ENCODE measurements around the gene WHAMM.
"Not testable (repeated sequence)": the region's sequence is repeated elsewhere in the genome, so short reads cannot be mapped to it uniquely, and the experiment has no call there.

Gene WHAMM, protein sequence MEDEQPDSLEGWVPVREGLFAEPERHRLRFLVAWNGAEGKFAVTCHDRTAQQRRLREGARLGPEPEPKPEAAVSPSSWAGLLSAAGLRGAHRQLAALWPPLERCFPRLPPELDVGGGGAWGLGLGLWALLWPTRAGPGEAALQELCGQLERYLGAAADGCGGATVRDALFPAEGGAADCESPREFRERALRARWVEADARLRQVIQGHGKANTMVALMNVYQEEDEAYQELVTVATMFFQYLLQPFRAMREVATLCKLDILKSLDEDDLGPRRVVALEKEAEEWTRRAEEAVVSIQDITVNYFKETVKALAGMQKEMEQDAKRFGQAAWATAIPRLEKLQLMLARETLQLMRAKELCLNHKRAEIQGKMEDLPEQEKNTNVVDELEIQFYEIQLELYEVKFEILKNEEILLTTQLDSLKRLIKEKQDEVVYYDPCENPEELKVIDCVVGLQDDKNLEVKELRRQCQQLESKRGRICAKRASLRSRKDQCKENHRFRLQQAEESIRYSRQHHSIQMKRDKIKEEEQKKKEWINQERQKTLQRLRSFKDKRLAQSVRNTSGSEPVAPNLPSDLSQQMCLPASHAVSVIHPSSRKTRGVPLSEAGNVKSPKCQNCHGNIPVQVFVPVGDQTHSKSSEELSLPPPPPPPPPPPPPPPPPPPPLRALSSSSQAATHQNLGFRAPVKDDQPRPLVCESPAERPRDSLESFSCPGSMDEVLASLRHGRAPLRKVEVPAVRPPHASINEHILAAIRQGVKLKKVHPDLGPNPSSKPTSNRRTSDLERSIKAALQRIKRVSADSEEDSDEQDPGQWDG

DNA sequence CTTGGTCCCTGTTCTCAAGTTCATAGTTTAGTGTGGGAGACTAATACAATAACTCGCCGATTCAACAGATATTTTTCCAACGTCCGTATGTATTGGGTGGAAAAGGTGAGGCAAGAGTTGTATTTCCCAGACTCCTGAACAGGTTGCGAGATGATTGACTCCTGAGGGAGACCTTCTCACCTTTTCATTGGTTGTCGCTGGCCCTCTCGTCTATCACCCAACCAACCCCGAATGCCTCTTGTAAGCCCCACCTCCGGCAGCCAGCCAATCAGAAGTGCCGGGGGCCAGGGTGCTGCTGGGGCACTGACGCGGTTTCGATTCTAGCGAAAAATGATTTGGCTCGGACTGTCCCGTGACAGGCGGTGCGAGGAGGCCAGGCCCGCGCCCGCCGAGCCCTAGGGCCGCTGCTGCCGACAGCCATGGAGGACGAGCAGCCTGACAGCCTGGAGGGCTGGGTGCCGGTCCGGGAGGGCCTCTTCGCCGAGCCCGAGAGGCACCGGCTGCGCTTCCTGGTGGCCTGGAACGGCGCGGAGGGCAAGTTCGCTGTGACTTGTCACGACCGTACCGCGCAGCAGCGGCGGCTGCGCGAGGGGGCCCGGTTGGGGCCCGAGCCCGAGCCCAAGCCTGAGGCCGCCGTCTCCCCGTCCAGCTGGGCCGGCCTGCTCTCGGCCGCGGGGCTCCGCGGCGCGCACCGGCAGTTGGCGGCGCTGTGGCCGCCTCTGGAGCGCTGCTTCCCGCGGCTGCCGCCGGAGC lies at the start of gene WHAMM:
WHAMM (plus strand) TSS at position 321 of the 753 bp plus-strand sequence; CDS start at position 420, 99 bp downstream.
- DNase-seq = peak; percentile 97

DNA sequence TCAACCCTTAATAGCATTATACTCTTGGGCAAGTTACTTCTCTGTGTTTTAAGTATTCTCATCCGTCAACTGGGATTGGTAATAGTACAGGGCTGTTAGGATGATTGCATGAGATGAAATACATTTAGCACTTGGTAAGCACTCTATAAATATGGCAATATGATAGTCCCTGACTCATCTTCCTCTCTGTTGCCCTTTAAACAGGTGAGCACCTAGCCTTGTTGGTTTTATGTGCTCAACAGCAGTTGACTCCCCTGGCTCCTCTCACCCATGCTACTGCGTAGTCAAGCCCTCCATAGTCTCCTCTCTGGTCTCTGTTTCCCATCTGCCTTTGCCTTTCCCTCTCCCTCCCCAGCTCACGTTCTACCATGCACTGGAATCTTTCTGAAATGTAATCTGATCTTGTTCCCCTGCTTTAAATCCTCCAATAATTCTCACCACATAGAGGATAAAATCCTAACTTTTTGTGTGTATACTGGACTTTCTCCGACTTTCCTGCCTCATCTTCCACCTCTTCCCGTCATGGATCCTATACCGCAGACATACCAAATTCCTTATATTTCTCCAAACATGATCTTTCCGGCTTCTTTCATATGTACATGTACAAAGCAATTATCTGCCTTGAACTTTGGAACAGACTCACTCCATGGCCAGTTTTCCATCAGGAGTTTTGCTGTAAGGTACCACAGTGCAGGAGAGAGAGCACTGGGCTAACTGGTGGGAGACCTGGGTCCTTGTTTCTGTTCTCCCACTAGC lies 45.9 kb upstream of the WHAMM start:
- DNase-seq = no peak

DNA sequence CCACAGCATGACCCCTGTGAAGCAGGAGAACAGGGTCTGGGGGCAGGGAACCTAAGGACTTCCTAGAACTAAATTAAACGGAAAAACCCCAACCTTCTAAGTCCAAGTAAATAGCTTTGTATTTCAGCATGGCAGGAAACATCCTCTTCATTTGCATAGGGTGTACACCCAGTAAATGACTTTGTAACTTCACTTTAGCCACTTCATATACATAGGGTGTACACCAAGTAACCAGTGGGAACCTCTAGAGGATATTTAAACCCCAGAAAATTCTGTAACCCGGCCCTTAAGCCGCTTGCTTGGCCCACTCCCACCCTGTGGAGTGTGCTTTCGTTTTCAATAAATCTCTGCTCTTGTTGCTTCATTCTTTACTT lies 45.3 kb upstream of the WHAMM start:
- DNase-seq = no peak

DNA sequence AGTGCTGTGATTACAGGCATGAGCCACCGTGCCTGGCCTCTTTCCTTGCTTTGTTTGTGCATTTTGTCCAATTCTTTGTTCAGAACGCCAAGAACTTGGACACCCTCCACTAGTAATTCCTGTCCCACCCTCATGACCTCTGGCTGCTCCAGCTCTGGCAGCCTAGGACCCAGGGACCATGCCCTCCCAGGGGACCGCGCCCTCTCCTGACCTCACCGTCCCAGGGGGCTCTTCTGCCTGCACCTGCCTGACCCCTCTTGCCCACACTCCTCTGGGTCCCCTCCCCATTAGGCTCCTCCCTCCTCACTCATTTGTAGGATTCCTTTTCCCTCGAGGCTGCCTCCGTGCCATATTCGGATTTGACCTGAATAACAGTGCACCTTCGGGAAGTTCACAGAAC lies 44.7 kb upstream of the WHAMM start:
- no peak for DNase-seq

DNA sequence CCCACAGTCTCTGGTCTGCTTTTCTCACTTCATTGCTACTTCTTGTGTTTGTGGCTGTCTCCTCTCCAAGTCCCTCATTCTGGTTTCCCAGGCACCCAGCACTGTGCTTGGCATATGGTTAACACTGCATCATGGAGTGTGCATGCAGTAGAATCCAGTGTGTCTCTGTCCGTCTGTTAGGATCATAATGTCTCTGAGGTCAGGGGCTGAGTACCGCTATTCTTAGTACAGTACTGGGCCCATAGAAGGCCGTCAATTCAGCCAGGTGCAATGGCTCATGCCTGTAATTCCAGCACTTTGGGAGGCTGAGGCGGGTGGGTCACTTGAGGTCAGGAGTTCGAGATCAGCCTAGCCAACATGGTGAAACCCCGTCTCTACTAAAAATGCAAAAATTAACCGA lies 43.2 kb upstream of the WHAMM start:
- DNase-seq = not testable (repeated sequence)

DNA sequence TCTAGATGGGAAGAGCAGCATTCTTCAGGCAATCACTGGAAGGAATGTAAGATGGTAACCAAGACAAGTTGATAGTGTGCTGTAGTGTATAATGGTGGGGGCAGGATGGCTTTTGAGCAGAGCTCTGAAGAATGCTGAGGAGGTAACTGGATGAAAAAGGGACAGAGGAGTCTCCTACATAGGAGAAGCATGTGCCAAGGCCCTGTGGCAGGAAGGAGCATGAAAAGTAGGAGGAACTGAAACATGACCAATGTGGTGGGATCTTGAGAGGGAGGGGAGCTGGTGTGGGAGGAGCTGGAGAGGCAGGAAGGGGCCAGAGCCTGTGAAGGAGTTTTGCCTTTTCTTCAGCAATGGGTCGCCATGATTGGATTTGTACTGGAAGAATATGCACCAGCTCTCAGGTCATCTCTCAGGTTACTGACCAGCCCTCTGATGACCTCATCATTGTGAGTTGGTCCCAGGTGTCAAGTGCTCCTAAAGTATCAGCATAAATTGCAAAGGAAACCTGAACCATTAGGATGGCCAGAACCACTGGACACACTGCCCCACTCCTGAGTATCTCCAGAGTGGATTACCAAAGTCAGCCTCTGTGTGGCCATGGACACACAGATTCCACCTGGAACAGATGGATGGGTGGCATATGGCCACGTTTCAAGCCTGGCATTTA lies 42.1 kb upstream of the WHAMM start:
- DNase-seq = no peak

DNA sequence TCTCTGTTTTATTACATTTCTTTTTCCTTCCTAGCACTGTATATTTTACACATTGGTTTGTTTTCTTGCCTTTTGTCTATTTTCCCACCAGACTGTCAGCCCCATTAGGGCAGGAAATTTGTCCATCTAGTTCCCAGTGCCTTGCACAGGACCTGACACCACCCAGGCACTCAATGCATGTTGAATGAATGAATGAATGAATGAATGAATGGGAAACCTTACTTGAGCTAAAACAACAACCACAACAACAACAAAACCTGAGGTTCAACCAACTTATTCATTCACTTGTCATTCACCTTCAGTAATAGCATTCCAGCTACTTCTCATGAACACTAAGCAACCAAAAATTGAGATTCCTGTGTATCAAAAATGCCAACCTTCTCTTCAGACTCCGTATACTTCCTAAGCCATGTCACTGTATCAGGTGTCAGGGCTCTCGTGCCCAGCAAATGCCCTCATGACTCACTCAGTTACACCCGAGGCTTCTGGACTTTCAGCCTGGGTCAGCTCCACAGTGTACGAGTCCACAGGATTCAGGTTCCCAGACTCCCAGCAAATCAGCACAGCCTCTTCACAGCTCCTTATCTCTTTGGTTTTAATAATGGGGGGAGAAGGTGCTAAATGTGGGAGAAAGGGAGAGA lies 40.9 kb upstream of the WHAMM start:
- no peak for DNase-seq

DNA sequence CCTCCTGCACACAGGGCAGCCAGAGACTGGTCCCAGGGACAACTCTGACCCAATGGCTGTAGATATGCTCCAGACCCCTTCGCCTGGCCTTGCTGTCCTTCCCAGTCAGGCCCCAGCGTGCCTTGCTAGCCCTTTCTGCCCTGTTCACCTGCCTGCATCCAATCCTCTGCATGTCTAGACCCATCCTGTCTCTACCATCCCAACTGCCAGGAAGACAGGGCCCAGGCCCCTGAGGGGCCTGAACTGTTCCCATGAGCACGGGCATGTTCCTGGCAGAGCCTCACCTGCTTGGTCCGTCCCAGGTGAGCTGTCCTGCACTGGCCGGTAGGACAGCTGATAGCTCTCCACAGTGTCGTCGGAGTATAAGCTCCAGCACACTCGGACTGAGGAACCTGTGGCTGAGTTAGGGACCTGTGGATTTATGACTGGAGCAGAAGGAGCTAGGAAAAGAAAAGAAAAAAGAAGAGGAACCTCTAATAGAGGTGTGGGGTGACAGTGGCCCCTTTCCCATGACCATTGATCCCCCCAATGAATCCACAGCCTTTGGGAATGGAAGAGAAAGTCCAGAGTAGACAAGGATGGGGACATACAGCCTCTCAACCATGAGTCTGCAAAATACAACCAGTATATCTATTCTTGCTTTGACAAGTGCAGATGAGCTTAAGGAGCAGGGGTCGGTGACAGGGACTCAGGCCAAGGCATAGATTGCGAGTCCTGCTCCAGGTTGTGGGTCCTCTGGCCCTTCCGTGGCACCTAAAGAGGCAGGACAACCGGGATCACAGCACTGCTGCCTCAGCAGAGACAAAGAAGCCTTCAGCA lies 37.4 kb upstream of the WHAMM start:
- no peak for DNase-seq

DNA sequence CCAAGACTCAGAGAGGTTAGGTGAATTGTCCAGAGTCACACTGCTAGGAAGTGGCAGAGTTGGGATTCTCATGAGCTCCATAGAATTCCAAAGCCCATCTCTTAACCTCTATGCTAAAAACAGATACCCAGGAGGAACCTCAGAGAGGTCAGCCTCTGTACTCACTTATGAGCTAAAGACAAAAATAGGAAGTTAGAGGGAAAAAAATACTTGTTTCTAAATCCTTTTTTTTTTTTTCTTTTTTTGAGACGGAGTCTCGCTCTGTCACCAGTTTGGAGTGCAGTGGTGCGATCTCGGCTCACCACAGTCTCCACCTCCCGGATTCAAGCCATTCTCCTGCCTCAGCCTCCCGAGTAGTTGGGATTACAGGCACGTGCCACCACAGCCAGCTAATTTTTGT lies 34.9 kb upstream of the WHAMM start:
- no peak for DNase-seq

DNA sequence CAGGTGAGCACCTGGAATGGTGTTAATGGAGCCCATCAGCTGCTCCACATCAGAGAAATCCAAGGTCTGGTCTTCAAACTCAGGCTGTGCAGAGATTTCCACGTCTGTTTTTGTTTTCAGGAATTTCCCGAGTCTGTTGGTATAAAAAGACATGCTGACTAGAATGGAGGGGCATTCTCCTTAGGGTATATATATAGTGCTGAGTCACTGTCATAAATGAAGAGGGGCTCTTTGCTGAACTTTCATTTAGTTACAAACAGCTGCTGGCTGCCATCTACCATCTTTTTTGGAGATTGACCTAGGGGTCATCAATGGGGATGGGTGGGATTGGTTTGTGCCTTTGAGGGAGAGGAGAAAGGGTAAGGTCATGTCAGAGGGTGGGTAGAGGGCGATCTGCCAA lies 30.7 kb upstream of the WHAMM start:
- no peak for DNase-seq

DNA sequence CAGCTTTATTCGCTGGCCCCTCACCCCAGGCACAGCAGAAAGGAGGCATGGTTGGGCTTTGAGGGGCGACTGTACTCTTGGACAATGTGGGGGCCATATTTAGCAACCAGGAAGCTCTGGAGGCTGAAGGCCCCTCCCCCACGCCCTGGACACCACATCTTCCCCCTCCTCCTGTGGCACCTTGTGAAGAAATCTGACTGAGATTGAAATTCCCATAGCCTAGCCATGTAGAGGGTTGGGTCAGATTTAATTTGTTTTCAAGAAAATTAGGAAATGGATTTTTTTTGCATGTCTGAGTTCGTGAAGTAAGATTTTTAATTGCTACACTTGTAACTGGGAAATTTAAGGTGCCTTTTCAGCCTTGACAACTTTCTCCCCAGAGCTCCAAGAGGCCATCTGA lies 28.1 kb upstream of the WHAMM start:
- no peak for DNase-seq

DNA sequence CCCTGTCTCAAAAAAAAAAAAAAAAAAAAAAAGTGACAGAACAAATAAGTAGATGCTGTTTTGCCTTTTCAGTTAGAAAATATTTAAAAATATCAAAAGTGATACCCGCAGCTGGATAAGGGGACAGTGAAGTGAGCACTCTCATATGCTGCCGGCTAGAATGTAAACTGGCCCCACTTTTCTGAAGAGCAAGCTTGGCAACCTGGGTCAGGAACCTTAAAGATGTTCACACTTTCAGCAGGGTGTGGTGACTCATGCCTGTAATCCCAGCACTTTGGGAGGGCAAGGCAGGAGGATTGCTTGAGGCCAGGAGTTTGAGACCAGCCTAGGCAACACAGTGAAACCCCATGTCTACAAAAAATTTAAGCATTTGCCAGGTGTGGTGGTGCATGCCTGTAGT lies 20.9 kb upstream of the WHAMM start:
- no peak for DNase-seq

DNA sequence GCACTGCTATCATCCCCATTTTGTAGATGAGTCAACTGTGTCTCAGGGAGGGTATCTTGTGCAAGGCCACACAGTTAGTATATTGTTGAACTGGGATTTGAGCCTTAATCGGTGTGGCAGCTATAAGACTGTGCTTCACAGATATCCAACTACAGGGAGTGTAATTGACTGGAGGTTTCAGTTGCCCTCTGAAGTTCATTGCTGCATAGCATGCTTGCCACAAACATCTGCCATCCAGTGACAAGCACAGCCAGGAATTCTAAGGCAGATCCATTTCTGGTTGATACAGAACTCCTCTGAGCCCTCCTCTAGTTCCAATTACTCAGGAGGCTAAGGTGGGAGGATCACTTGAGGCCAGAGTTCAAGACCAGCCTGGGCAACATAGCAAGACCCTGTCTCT lies 19.9 kb upstream of the WHAMM start:
- no peak for DNase-seq

DNA sequence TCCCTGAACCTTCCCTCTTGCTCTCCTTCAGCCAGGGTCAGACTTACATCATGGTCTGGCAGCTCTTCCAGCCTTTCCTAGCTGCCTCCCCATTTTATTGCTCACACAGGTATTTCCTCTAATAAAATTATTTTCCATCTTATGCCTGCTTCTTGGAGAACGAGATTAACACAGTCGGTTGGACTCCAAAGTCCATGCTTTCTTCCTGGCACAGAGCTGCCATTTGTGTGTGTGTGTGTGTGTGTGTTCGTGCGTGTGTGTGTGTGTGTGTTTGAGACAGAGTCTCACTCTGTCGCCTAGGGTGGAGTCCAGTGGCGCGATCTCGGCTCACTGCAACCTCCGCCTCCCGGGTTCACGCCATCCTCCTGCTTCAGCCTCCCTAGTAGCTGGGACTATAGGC lies 19.1 kb upstream of the WHAMM start:
- no peak for DNase-seq

DNA sequence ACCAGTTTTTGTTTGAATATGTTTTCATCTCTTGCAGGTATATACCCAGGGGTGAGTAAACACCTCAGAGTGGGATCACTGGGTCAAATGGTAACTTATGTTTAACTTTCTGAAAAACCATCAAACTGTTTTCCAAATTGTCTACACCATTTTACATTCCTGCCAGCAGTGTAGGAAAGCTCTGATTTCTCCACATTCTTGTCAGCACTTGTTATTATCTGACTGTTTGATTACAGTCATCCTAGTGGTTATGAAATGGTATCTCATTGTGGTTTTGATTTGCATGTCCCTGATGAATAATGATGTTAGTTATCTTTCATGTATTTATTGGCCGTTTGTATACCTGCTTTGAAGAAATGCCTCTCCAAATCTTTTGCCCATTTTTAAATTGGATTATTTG lies 17.4 kb upstream of the WHAMM start:
- no peak for DNase-seq

DNA sequence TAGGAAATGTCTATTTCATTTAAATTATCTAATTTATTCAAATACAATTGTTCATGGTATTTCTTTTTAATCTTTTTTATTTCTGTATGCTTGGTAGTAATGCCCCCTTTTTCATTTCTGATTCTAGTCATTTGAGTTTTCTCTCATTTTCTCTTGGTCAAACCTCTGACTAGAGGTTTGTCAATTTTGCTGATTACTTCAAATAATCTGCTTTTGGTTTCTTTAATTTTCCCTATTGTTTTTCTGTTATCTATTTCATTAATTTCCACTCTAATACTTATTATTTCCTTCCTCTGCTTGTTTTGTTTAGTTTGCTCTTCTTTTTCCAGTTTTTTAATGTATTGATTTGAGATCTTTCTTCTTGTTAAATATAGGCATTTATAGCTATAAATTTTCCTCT lies 15.7 kb upstream of the WHAMM start:
- no peak for DNase-seq

DNA sequence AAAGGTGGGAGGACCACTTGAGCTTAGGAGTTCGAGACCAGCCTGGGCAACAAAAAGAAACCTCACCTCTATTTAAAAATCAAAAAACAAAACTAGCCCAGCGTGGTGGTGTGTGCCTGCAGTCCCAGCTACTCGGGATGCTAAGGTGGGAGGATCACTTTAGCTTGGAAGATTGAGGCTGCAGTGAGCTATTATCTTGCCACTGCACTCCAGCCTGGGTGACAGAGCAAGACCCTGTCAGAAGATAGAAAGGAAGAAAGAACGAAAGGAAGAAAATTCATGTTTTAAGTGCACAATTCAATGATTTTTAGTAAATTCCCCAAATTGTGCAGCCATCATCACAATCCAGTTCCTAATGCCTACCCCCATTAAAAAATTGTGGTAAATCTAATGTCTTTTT lies 11.3 kb upstream of the WHAMM start:
- DNase-seq = no peak

DNA sequence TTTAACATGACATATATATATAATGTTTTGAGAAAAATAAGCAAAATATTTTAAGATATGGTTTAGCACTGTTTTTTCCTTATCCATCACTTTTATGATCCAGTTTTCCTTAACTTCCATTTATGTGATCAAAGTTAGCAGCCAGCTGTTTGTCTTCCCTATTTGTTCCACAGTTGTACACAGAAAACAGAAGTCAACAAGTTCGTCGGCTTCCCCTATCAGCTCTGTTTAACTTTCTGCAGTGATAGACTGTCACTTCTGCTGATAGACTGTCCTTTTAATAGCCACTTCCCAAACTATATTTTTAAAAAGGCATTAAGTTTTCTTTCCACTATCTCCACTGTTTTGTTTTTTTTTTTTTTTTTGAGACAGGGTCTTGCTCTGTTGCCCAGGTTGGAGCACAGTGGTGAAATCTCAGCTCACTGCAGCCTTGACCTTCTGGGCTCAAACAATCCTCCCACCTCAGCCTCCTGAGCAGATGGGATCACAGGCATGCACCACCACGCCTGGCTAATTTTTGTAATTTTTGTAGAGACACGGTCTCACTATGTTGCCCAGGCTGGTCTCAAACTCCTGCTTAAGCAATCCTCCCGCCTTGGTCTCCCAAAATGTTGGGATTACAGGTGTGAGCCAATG lies 10.8 kb upstream of the WHAMM start:
- DNase-seq = no peak

DNA sequence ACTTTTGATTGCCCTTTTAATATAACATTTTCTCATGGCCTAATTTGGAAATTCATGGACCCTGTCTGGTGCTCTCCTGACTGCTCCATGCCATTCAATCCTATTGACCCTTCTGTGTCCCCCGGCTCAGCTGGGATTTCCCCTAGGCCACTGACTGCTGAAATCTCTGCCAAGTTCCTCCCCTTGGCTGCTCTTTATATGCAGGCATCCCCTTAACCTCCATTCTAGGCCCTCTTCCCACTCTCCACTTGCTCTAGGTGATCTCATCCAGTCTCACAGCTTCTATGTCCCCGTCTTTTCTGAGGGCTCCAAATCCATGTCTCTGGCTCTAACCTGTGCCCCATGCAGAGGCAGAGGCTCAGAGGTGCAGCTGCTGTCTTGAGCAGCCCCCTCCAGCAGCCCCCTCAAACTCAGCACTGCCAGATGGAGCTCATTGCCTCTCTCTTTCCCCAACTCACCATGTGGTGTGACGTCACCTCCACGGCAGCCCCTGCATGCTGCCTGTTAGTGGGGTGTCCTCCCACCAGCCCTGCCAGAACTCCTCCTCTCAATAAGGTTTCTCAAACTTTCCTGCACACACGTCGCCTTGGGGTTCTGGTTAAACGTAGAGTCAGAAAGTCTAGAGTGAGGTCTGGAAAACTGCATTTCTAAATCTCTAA lies 10.1 kb upstream of the WHAMM start:
- no peak for DNase-seq

DNA sequence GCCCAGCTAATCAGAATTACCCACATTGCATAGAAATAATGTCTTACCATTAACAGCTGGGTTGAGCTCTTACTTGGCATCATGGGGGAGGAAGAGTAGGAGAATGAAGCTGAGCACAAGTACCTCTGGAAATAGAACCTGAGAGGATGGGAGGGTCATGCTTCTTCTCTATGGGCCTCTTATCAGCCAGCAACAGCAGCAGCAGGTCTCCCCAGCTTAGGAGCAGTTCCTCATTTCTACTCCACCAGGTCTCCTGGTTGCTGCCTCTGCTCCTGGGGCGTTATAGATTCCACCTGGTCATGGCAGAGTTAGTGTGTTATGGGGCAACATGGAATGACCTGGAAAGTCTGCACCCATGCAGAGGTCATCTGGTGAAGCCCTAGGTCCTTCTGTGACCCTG lies 6.9 kb upstream of the WHAMM start:
- DNase-seq = no peak
